Vagina (tissue), 2 donors: ENCODE measurements around the gene TPRN. TPM values are rescaled to one million over a fixed set of nuclear protein-coding genes. Genes with fewer than 3 reads are reported as not detected.

Source experiments
- DNase-seq, 2 donors: peaks; one replicate each; pipeline ENCODE4 v3.0.0-alpha.2; 2017; ENCODE audit errors: extremely low spot score in 2 of 2
- H3K27ac ChIP-seq: fragments of 200-600 bp; sonication (generic); one replicate; pipeline ENCODE4 v1.5.1; 2019
- H3K27me3 ChIP-seq: fragments of 200-600 bp; sonication (generic); one replicate; pipeline ENCODE4 v1.5.1; 2019
- H3K36me3 ChIP-seq, 2 donors: fragments of 200-600 bp; sonication (generic); one replicate each; pipeline ENCODE4 v1.5.1; 2017 to 2019
- H3K4me1 ChIP-seq: fragments of 200-600 bp; sonication (generic); one replicate; pipeline ENCODE4 v1.5.1; 2019
- H3K4me3 ChIP-seq, 2 donors: fragments of 200-600 bp; sonication (generic); 1 replicate in 1 of 2; 2 replicates in 1 of 2; pipeline ENCODE4 v1.5.1; 2016 to 2019
- H3K9me3 ChIP-seq: fragments of 200-600 bp; sonication (generic); one replicate; pipeline ENCODE4 v1.5.1; 2019
- CTCF ChIP-seq, 3 experiments: fragments of 450-650 bp in 2 of 3; fragments of 200-600 bp in 1 of 3; sonication (generic) in 1 of 3; IDR thresholded peaks; one replicate each; pipeline ENCODE4 v1.5.1; 2017 to 2019; ENCODE audit warnings: antibody characterized with exemption in 3 of 3, mild to moderate bottlenecking in 2 of 3, moderate library complexity in 2 of 3
- POLR2A ChIP-seq, 2 donors: fragments of 450-650 bp; IDR thresholded peaks; one replicate each; pipeline ENCODE4 v1.6.1; 2017; ENCODE audit warnings: antibody characterized with exemption in 2 of 2, mild to moderate bottlenecking in 2 of 2, moderate library complexity in 2 of 2
- POLR2AphosphoS5 ChIP-seq, 2 donors: sonication (generic); formaldehyde crosslinking; IDR thresholded peaks; one replicate each; pipeline ENCODE4 v1.9.0; 2017; ENCODE audit warnings: antibody characterized with exemption in 2 of 2, mild to moderate bottlenecking in 2 of 2, low read depth in 1 of 2; ENCODE audit not compliant: insufficient read depth in 1 of 2
- intact Hi-C: fragments of 100-400 bp; cut with DNase I; formaldehyde crosslinking; loops from one replicate; pipeline ENCODE4 v1.15.1; 2023
- total RNA-seq: library from RNA; depleted of rRNA; stranded (reverse); fragments of >200 nt; gene quantifications from one replicate; pipeline ENCODE4 v1.2.3, GENCODE V29; 2016

TPRN gene
- total RNA-seq, 1 donor from 2014 or later, result 6.9 TPM

- H3K4me3 ChIP-seq, result no peak overlapping the region
- H3K4me1 ChIP-seq, result no peaks in the 10 kb centered on the region
- no peak for DNase-seq
- intact Hi-C loops, result no loop called here
- H3K36me3 ChIP-seq, result no peaks in the 10 kb centered on the region
- no peak for TF ChIP-seq CTCF (IDR thresholded peaks at IDR 0.05)
- no peak for TF ChIP-seq POLR2A (IDR thresholded peaks at IDR 0.05)
- TF ChIP-seq POLR2AphosphoS5 (IDR thresholded peaks at IDR 0.05; ENCODE audit: insufficient read depth in 1 of 2, low read depth in 1 of 2), result no peak
- H3K27ac ChIP-seq, result no peak overlapping the region
- no peaks in the 10 kb centered on the region for H3K9me3 ChIP-seq
- H3K27me3 ChIP-seq, result no peaks in the 10 kb centered on the region
Measured at GRCh38 chr9:137148661-137149060, 51.9 kb downstream of the TPRN start.

- Histone ChIP-seq H3K36me3 (no peaks in the 10 kb centered on the region), H3K9me3 (no peaks in the 10 kb centered on the region), H3K27me3 (no peaks in the 10 kb centered on the region), H3K4me1 (no peaks in the 10 kb centered on the region), H3K4me3 (no peak overlapping the region), H3K27ac (no peak overlapping the region)
- no peak for DNase-seq
- intact Hi-C loops, result no loop called here
- TF ChIP-seq POLR2AphosphoS5 (IDR thresholded peaks at IDR 0.05; ENCODE audit: insufficient read depth in 1 of 2, low read depth in 1 of 2) (no peak), CTCF (IDR thresholded peaks at IDR 0.05) (no peak), POLR2A (IDR thresholded peaks at IDR 0.05) (no peak)
Measured at GRCh38 chr9:137148242-137148641, 52.3 kb downstream of the TPRN start.

- TF ChIP-seq POLR2AphosphoS5 (IDR thresholded peaks at IDR 0.05; ENCODE audit: insufficient read depth in 1 of 2, low read depth in 1 of 2), result no peak
- no peak for TF ChIP-seq POLR2A (IDR thresholded peaks at IDR 0.05)
- no peak for TF ChIP-seq CTCF (IDR thresholded peaks at IDR 0.05)
- no peak for DNase-seq
- Histone ChIP-seq H3K4me1 (no peaks in the 10 kb centered on the region), H3K9me3 (no peaks in the 10 kb centered on the region), H3K4me3 (no peak overlapping the region), H3K36me3 (no peaks in the 10 kb centered on the region), H3K27me3 (no peaks in the 10 kb centered on the region), H3K27ac (no peak overlapping the region)
- intact Hi-C loops, result no loop called here
Measured at GRCh38 chr9:137147793-137148160, 52.8 kb downstream of the TPRN start.

DNA sequence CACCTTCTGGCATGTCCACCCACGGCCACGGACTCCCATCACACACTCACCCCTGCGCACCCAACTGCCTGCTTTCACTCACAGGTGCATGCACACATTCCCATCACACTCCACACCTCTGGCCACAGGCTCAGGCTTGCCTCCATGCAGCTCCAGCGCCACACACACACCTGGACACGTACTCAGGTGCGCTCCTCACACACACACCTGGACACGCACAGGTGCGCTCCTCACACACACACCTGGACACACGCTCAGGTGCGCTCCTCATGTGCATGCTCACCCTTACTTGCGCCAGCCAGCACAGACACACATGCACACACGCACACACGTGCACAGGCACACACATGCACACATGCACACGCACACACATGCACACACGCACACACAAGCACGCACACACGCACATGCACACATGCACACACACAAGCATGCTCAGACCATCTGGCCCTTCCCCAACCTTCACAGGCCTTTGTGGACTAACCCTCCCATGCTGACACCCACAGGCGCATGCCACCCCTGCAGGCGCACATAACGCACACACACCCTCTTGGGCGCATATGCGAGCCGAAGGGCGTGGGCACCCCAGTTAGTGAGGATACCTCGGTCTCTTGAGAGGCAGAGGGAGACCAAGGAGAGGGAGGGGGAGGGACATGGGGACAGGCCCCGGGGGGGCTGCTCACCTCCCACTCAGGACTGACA is 53.3 kb downstream of the TPRN start:
- H3K4me3 ChIP-seq, result no peak overlapping the region
- no peak for DNase-seq
- H3K9me3 ChIP-seq, result no peaks in the 10 kb centered on the region
- H3K27me3 ChIP-seq, result no peaks in the 10 kb centered on the region
- H3K36me3 ChIP-seq, result no peaks in the 10 kb centered on the region
- intact Hi-C loops, result no loop called here
- TF ChIP-seq POLR2A (IDR thresholded peaks at IDR 0.05) (no peak), CTCF (IDR thresholded peaks at IDR 0.05) (no peak), POLR2AphosphoS5 (IDR thresholded peaks at IDR 0.05; ENCODE audit: insufficient read depth in 1 of 2, low read depth in 1 of 2) (no peak)
- H3K27ac ChIP-seq, result no peak overlapping the region
- H3K4me1 ChIP-seq, result no peaks in the 10 kb centered on the region

DNA sequence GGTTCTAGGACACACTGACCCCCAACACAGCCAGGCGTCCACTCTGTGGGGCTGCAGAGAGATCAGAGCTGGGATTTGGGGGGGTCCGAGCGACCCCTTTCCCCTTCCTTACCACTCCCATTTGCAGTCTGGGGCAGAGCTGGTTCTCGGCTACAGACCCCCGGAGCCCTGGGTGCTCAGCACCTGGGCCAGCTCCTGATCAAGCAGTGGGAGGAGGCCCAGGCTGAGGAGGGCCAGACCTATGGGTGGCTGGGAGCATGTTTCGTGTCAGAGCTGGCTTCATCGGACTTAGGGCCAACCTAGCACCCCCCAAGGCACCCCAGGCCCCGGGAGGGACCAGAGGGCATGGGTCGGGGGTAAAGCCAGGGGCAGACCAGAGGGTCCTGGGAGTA is 54.0 kb downstream of the TPRN start:
- H3K4me3 ChIP-seq, result no peak overlapping the region
- intact Hi-C loops, result no loop called here
- H3K27me3 ChIP-seq, result no peaks in the 10 kb centered on the region
- no peaks in the 10 kb centered on the region for H3K4me1 ChIP-seq
- no peak for DNase-seq
- H3K27ac ChIP-seq, result no peak overlapping the region
- no peaks in the 10 kb centered on the region for H3K9me3 ChIP-seq
- TF ChIP-seq POLR2AphosphoS5 (IDR thresholded peaks at IDR 0.05; ENCODE audit: insufficient read depth in 1 of 2, low read depth in 1 of 2) (no peak), POLR2A (IDR thresholded peaks at IDR 0.05) (no peak), CTCF (IDR thresholded peaks at IDR 0.05) (no peak)
- H3K36me3 ChIP-seq, result no peaks in the 10 kb centered on the region
